Raji (cell line): Measurements from ENCODE around the gene SMIM17.
A peak's percentile ranks its signal among the peaks of the same experiment; 100 is the strongest.

Source experiments
- POLR2A ChIP-seq: IDR thresholded peaks from 2 replicates; pipeline ENCODE4 v1.6.1; 2011; ENCODE audit warnings: low read depth, low read length, control low read depth; ENCODE audit not compliant: insufficient read depth

The SMIM17 gene

GRCh38 chr19:56642711-56643459 is at the start of gene SMIM17:
TSS of gene SMIM17 (plus strand) at chr19:56643159. CDS start at chr19:56645668, 2,509 bp downstream.
- TF ChIP-seq POLR2A = no peak

GRCh38 chr19:56594446-56594782 is 48.5 kb upstream of the SMIM17 start:
- no peak for TF ChIP-seq POLR2A

- TF ChIP-seq POLR2A = peak; percentile 51; the same call in 1 of the 2 replicates
Observed at GRCh38 chr19:56594783-56595547, 48.0 kb upstream of the SMIM17 start, which contains the start of gene ZNF71. TSS of gene ZNF71 (plus strand) at chr19:56595302. CDS start at chr19:56601559, 6,257 bp downstream.

- TF ChIP-seq POLR2A = no peak
Observed at GRCh38 chr19:56595548-56595899, 47.4 kb upstream of the SMIM17 start.

- no peak for TF ChIP-seq POLR2A
Observed at GRCh38 chr19:56596676-56597075, 46.3 kb upstream of the SMIM17 start.

- TF ChIP-seq POLR2A = no peak
Observed at GRCh38 chr19:56597696-56598095, 45.3 kb upstream of the SMIM17 start.

- TF ChIP-seq POLR2A = no peak
Observed at GRCh38 chr19:56601375-56601774, 41.6 kb upstream of the SMIM17 start.

- TF ChIP-seq POLR2A = no peak
Observed at GRCh38 chr19:56603829-56604228, 39.1 kb upstream of the SMIM17 start.

- TF ChIP-seq POLR2A = no peak
Observed at GRCh38 chr19:56608274-56608964, 34.5 kb upstream of the SMIM17 start.

- TF ChIP-seq POLR2A = no peak
Observed at GRCh38 chr19:56611288-56611687, 31.7 kb upstream of the SMIM17 start.

GRCh38 chr19:56612737-56613136 is 30.2 kb upstream of the SMIM17 start:
- no peak for TF ChIP-seq POLR2A

GRCh38 chr19:56613639-56614038 is 29.3 kb upstream of the SMIM17 start:
- no peak for TF ChIP-seq POLR2A

- TF ChIP-seq POLR2A = no peak
Observed at GRCh38 chr19:56617531-56617930, 25.4 kb upstream of the SMIM17 start.

- no peak for TF ChIP-seq POLR2A
Observed at GRCh38 chr19:56619121-56619520, 23.8 kb upstream of the SMIM17 start.

- no peak for TF ChIP-seq POLR2A
Observed at GRCh38 chr19:56622374-56622773, 20.6 kb upstream of the SMIM17 start.

GRCh38 chr19:56623006-56623405 is 20.0 kb upstream of the SMIM17 start:
- no peak for TF ChIP-seq POLR2A
